ENCODE results near the gene WFS1. TPM values are rescaled to one million over a fixed set of nuclear protein-coding genes. Genes with fewer than 3 reads are reported as not detected.

Gene WFS1
- total RNA-seq, 1 donor from 2014 or later = 104 TPM

DNA sequence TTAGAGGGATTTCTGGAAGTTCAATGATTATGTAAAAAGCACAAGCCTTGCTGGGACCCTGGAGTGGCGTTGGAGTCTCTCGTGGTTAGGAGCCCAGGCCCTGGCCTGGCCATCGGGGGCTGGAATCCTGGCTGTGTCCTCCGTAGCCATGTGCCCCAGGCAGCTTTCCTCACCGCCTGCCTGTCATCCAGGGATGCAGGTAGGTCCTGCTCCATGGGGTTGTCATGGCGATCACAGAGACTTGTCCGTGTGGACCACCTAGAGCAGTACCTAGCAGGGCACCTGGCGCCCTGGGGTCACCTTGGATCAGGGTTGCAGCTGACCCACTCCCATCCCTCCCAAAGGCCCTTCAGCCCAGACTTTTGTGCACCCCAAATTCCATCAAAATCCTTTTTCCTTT is 30.2 kb upstream of the WFS1 start:
- no peaks in the 10 kb centered on the region for H3K36me3 ChIP-seq
- no peak overlapping the region for H3K4me3 ChIP-seq
- no peak for DNase-seq
- H3K27ac ChIP-seq (replicated peaks) = no peak overlapping the region
- TF ChIP-seq, protein P1, sequence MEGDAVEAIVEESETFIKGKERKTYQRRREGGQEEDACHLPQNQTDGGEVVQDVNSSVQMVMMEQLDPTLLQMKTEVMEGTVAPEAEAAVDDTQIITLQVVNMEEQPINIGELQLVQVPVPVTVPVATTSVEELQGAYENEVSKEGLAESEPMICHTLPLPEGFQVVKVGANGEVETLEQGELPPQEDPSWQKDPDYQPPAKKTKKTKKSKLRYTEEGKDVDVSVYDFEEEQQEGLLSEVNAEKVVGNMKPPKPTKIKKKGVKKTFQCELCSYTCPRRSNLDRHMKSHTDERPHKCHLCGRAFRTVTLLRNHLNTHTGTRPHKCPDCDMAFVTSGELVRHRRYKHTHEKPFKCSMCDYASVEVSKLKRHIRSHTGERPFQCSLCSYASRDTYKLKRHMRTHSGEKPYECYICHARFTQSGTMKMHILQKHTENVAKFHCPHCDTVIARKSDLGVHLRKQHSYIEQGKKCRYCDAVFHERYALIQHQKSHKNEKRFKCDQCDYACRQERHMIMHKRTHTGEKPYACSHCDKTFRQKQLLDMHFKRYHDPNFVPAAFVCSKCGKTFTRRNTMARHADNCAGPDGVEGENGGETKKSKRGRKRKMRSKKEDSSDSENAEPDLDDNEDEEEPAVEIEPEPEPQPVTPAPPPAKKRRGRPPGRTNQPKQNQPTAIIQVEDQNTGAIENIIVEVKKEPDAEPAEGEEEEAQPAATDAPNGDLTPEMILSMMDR (IDR thresholded peaks at IDR 0.05; ENCODE audit: borderline replicate concordance) = no peak
- H3K27me3 ChIP-seq (ENCODE audit: low read depth) = peaks cover 86% of the 10 kb centered on the region
- intact Hi-C loops (cut with micrococcal nuclease) = no loop called here
- peaks cover 5% of the 10 kb centered on the region for H3K9me3 ChIP-seq (replicated peaks)
- no peaks in the 10 kb centered on the region for H3K4me1 ChIP-seq

DNA sequence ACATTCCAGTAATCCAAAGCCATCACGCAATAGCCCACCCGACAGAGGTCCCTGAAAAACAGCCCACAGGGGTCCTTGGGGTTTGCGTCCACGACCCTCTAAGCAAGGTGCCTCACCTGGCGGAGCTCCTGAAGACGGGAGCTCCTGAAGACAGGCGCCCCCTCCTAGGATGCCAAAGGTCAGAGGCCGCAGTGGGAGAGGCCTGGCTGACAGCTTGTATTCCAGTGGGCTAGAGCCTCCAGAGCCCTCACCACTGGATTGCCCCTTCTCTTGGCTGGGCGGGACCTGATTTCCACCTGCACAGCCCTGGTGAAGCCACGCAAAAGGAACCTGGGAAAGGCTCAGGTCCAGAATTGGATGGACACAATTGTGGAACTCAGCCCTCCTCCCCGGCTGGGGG is 29.7 kb upstream of the WFS1 start:
- intact Hi-C loops (cut with micrococcal nuclease) = no loop called here
- Histone ChIP-seq H3K36me3 (no peaks in the 10 kb centered on the region), H3K27me3 (ENCODE audit: low read depth) (peaks cover 88% of the 10 kb centered on the region), H3K4me1 (peaks cover under 1% of the 10 kb centered on the region), H3K4me3 (no peak overlapping the region), H3K9me3 (replicated peaks) (peaks cover 10% of the 10 kb centered on the region), H3K27ac (replicated peaks) (no peak overlapping the region)
- no peak for DNase-seq
- TF ChIP-seq, protein P1 (IDR thresholded peaks at IDR 0.05; ENCODE audit: borderline replicate concordance) = no peak

DNA sequence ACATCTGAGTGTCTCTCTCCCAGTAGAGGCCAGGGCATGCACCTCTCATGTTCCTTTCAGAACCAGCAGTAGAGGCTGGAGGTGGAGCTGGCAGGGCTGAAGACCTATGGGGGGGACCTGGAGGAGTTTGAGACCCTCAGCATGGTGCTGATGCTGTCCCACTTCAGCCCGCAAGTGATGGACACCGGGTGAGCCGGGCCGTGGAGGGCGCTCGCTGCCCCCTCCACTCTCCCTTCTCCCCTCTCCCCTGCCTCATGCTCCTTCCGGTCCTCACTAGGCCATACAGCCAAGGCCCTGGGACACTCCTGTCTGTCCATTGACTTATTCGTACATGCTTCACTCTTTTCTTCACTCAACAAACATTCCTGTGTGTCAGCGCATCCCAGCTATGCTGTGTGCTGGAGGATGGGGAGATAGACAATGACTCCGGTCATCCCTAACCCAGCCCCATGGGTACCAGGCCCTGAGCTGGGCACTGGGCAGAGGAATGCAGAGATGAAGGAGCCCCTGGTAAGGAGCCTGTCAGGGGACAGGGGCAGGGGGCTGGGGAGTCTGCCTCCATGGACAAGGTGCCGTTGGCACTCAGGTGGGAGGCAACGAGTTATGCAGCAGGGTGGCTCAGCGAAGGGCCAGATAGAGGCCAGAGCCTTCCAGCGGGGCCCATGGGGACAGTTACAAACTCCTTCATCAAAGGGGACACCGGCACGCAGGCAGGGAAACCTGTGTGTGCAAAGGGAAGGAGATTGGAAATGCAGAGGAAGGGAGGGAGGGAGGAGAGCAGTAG is 28.4 kb upstream of the WFS1 start:
- TF ChIP-seq, protein P1 (IDR thresholded peaks at IDR 0.05; ENCODE audit: borderline replicate concordance) = no peak
- Histone ChIP-seq H3K9me3 (replicated peaks) (peaks cover 11% of the 10 kb centered on the region), H3K4me3 (no peak overlapping the region), H3K27me3 (ENCODE audit: low read depth) (peaks cover 88% of the 10 kb centered on the region), H3K36me3 (no peaks in the 10 kb centered on the region), H3K4me1 (peaks cover 11% of the 10 kb centered on the region), H3K27ac (replicated peaks) (no peak overlapping the region)
- DNase-seq = no peak
- intact Hi-C loops (cut with micrococcal nuclease) = no loop called here

DNA sequence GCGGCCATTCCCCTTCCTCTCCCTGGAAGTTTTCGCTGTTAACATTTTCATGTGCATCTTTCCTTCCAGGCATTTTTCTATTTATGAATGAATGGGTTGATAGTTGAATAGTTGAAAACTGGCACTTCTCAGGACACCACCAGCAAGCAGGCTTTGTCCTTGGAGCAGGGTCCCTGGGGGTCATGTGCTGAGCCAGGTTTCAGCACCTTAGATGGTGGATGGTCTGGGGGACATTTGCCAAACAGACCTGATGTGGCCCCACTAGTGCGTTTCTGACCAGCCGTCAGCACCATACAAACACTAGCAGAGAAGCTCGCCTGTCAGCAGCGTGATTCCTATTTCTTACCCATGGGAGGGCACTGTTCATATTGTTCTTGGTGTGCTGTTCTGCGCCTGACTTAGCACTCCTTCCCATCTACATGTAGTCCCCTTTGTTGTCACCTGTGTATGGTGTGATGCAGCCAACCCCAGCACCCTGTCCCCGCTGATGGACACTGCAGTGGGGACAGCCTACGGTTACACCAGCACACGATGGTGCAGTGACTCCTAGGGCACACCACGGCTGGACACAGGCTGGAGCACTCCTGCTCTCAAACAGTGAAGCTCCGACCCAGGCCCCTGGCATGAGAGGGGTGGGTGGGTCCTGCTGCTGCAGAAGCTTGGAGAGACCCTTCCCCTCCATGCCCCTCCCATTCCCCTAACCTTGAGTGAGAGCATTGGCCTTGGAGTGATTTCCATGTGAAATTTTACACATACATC is 27.2 kb upstream of the WFS1 start:
- Histone ChIP-seq H3K4me1 (peaks cover 11% of the 10 kb centered on the region), H3K27ac (replicated peaks) (no peak overlapping the region), H3K36me3 (no peaks in the 10 kb centered on the region), H3K27me3 (ENCODE audit: low read depth) (peaks cover 89% of the 10 kb centered on the region), H3K4me3 (no peak overlapping the region), H3K9me3 (replicated peaks) (peaks cover 11% of the 10 kb centered on the region)
- TF ChIP-seq, protein P1 (IDR thresholded peaks at IDR 0.05; ENCODE audit: borderline replicate concordance) = no peak
- no peak for DNase-seq
- intact Hi-C loops (cut with micrococcal nuclease) = no loop called here

DNA sequence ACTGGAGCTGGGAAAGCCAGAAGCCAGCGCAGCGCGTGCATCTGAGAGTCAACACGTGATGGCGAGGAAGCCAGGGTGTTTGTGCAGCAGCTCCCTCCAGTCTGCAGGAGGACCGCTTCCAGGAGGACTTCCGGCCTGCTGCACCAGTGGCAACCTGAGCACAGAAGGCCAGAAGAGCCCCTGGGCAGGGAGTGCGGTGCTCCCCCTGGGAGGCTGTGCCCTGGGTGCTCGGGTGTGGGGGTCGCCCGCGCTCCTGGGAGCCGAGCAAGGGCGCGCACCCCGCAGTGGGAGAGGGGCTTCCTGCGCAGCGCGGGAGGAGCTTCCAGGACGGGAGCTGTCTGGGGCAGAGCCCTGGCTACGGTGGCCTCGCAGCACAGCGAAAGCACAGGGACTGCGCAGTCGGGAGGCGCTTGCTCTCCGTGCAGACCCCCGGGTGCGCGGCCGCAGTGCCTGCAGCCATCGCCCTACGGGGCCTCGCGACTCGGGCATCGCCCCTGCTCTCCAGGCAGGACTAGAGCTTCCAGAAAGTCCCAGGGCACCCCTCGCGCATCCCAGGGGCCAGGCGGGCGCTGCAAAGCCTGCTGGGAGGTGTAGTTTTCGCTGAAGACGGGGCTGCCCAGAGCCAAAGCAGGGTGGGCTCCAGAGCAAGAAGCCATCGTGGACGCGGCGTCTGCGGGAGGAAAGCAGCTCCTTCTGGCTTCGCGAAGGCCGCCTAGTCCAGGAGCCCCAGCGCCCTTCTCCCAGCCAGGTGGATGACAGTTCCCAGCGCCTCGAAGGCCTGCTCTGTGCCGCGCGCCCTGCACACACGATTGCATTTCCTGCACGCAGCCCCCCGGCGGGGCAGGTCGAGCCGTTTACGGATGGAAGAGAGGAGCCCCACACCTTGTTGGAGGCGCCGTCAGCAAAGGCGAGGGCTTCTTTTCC is 24.1 kb upstream of the WFS1 start:
- Histone ChIP-seq H3K4me3 (peak overlapping the region; percentile 63), H3K4me1 (peaks cover 11% of the 10 kb centered on the region), H3K9me3 (replicated peaks) (peaks cover 11% of the 10 kb centered on the region), H3K36me3 (no peaks in the 10 kb centered on the region), H3K27me3 (ENCODE audit: low read depth) (peaks cover 95% of the 10 kb centered on the region), H3K27ac (replicated peaks) (no peak overlapping the region)
- DNase-seq = peak; percentile 25
- intact Hi-C loops (cut with micrococcal nuclease) = no loop called here
- TF ChIP-seq, protein P1 (IDR thresholded peaks at IDR 0.05; ENCODE audit: borderline replicate concordance) = no peak
